HEK293T (cell line): ENCODE measurements around the gene TTLL11.

Experiments used
- CTCF ChIA-PET: fragments of 350-600 bp; formaldehyde crosslinking; extraction: SDS; loops from one replicate; lab custom pipeline; 2021; ENCODE audit warnings: antibody characterized with exemption, inconsistent platforms; lab: Yijun Ruan, JAX
- POLR2A ChIA-PET: fragments of 350-600 bp; formaldehyde crosslinking; extraction: SDS; loops from one replicate; lab custom pipeline; 2020; ENCODE audit warnings: antibody characterized with exemption, inconsistent platforms; lab: Yijun Ruan, JAX
- DNase-seq: peaks from one replicate; pipeline ENCODE4 v3.0.0; 2012; ENCODE audit warnings: mixed read lengths; ENCODE audit errors: extremely low spot score
- ARNT ChIP-seq: fragments of 450-650 bp; IDR thresholded peaks from 2 replicates; pipeline ENCODE4 v1.6.1; 2017; ENCODE audit warnings: mild to moderate bottlenecking
- BHLHE40 ChIP-seq: fragments of 450-650 bp; IDR thresholded peaks from 2 replicates; pipeline ENCODE4 v1.6.1; 2016; ENCODE audit warnings: mild to moderate bottlenecking, moderate library complexity, borderline replicate concordance
- CTBP1 ChIP-seq: fragments of 450-650 bp; IDR thresholded peaks from 2 replicates; pipeline ENCODE4 v1.6.1; 2016; ENCODE audit warnings: borderline replicate concordance
- ELF4 ChIP-seq: fragments of 450-650 bp; IDR thresholded peaks from 2 replicates; pipeline ENCODE4 v1.6.1; 2017; ENCODE audit warnings: antibody characterized with exemption
- FOXA1 ChIP-seq: fragments of 450-650 bp; IDR thresholded peaks from 2 replicates; pipeline ENCODE4 v1.6.1; 2016; ENCODE audit warnings: mild to moderate bottlenecking
- FOXK2 ChIP-seq: fragments of 450-650 bp; IDR thresholded peaks from 2 replicates; pipeline ENCODE4 v1.6.1; 2016; ENCODE audit warnings: mild to moderate bottlenecking
- FOXM1 ChIP-seq: fragments of 450-650 bp; IDR thresholded peaks from 2 replicates; pipeline ENCODE4 v1.6.1; 2017; ENCODE audit warnings: mild to moderate bottlenecking, borderline replicate concordance
- HDGF ChIP-seq: fragments of 450-650 bp; IDR thresholded peaks from 2 replicates; pipeline ENCODE4 v1.6.1; 2017; ENCODE audit warnings: antibody characterized with exemption, borderline replicate concordance
- L3MBTL2 ChIP-seq: fragments of 450-650 bp; conservative IDR thresholded peaks from 2 replicates; pipeline ENCODE4 v1.6.1; 2016; ENCODE audit warnings: mild to moderate bottlenecking
- LEF1 ChIP-seq: fragments of 450-650 bp; IDR thresholded peaks from 2 replicates; pipeline ENCODE4 v1.6.1; 2017; ENCODE audit warnings: mild to moderate bottlenecking, borderline replicate concordance
- NFRKB ChIP-seq: fragments of 450-650 bp; IDR thresholded peaks from 2 replicates; pipeline ENCODE4 v1.6.1; 2016; ENCODE audit warnings: mild to moderate bottlenecking, moderate library complexity
- SP1 ChIP-seq: fragments of 450-650 bp; IDR thresholded peaks from 2 replicates; pipeline ENCODE4 v1.6.1; 2017
- SUZ12 ChIP-seq: fragments of 450-650 bp; IDR thresholded peaks from 2 replicates; pipeline ENCODE4 v1.6.1; 2016; ENCODE audit warnings: mild to moderate bottlenecking
- TARDBP ChIP-seq: fragments of 450-650 bp; IDR thresholded peaks from 2 replicates; pipeline ENCODE4 v1.6.1; 2016
- ZNF384 ChIP-seq: fragments of 450-650 bp; IDR thresholded peaks from 2 replicates; pipeline ENCODE4 v1.6.1; 2016
- TF ChIP-seq, protein P1 (sequence below): fragments of 450-650 bp; IDR thresholded peaks from 2 replicates; pipeline ENCODE4 v1.6.1; 2016

The TTLL11 gene

DNA sequence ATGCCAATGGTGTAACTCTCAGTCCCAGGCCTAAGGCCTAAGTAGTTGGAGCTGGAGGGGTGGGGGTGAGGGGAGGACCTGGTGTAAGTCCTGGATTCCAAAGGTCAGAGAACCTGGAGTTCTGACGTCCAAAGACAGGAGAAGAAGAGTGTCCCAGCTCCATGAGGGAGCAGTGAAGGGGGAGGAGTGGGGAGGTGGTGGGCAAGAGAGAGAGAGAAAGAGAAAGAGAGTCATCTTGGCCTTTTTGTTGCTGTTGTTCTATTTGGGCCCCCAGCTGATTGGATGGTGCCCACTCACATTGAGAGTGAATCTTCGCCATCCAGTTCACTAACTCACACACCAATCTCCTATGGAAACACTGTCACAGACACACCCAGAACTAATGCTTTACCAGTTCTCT lies 242.7 kb downstream of the TTLL11 start:
- ChIA-PET POLR2A (no interaction called here), CTCF (no interaction called here)
- DNase-seq: no peak
- TF ChIP-seq FOXA1 (no peak), ZNF384 (no peak), FOXM1 (no peak)

DNA sequence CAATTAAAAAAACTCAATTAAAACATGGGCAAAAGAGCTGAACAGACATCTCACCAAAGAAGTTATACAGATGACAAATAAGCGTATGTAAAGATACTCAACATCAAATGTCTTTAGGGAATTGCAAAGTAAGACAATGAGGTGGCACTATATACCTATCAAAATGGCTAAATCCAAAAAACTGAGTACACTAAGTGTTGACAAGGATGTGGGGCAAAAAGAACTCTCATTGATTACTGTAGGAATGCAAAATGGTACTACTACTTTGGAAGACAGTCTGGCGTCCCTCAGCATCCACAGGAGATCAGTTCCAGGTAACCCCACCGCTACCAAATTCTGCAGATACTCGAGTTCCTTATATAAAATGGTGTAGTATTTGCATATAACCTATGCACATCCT lies 243.6 kb downstream of the TTLL11 start:
- POLR2A ChIA-PET: no interaction called here
- no peak for TF ChIP-seq SP1
- TF ChIP-seq ZNF384: no peak
- TF ChIP-seq ARNT: no peak
- no peak for TF ChIP-seq FOXK2
- TF ChIP-seq TARDBP: no peak
- TF ChIP-seq FOXA1: no peak
- TF ChIP-seq FOXM1: no peak
- TF ChIP-seq HDGF: no peak
- no peak for TF ChIP-seq NFRKB
- TF ChIP-seq, protein P1, sequence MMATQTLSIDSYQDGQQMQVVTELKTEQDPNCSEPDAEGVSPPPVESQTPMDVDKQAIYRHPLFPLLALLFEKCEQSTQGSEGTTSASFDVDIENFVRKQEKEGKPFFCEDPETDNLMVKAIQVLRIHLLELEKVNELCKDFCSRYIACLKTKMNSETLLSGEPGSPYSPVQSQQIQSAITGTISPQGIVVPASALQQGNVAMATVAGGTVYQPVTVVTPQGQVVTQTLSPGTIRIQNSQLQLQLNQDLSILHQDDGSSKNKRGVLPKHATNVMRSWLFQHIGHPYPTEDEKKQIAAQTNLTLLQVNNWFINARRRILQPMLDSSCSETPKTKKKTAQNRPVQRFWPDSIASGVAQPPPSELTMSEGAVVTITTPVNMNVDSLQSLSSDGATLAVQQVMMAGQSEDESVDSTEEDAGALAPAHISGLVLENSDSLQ: no peak
- TF ChIP-seq CTBP1: no peak
- no peak for TF ChIP-seq BHLHE40
- TF ChIP-seq L3MBTL2: no peak
- TF ChIP-seq SUZ12: no peak
- no peak for TF ChIP-seq LEF1
- TF ChIP-seq ELF4: no peak
- no peak for DNase-seq
- CTCF ChIA-PET: no interaction called here

DNA sequence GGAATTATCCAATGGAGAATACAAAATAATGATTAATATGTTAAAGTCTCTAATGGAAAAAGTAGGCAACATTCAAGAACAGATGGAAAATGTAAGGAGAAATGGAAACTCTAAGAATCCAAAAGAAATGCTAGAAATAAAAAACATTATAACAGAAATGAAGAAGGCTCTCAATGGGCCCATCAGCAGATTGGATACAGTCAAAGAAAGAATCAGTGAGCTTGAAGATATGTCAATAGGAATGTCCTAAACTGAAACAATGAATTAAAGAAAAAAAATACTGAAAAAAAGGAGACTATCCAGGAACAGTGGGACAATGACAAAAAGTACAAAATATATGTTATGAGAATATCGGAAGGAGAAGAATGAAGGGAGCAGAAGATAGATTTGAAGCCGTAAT lies 248.5 kb downstream of the TTLL11 start:
- no peak for DNase-seq
- ChIA-PET POLR2A (no interaction called here), CTCF (no interaction called here)
- TF ChIP-seq LEF1 (no peak), ZNF384 (no peak)

DNA sequence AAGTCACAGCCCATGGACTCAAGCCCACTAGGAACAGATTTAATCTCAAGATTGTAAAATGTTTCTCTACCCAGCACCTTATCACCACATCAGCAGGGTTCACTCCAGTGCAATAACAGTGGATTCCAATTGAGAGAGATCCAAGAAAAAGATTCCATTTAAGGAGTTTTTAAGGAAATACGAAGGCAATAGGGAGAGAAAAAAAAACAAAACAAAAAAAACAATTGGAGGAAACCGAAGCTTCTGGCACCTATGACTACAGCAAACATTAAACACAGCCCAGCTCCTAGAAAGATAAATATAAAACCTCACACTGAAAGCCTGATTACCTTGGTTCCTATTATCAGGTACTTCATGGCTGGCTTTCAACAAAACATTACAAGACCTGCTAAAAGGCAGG lies 249.0 kb downstream of the TTLL11 start:
- CTCF ChIA-PET: no interaction called here
- POLR2A ChIA-PET: no interaction called here
- no peak for DNase-seq
- TF ChIP-seq ELF4 (no peak), FOXM1 (no peak), SUZ12 (no peak), L3MBTL2 (no peak), BHLHE40 (no peak), LEF1 (no peak), NFRKB (no peak), SP1 (no peak), CTBP1 (no peak), HDGF (no peak), ARNT (no peak), TARDBP (no peak), FOXK2 (no peak), ZNF384 (no peak), FOXA1 (no peak)
- TF ChIP-seq, protein P1: no peak

DNA sequence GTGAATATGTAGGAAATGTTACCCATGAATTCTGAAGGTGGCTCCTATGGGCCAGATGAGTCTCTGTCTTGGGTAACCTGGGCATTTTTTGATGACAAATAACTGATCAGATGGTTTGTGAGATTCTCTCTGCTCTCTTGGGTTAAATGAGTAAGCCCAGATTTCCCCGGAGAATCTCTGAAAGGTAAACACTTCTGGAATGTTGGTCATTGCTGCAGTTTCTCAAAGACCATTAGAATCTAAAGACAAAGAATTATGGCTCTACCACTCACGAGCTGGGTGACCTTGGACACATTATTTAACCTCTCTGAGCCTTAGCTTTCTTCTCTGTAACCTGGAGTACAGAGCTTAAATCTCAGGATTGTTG lies 250.5 kb downstream of the TTLL11 start:
- no peak for DNase-seq
- TF ChIP-seq FOXK2 (no peak), FOXA1 (no peak), LEF1 (no peak), ARNT (no peak), TARDBP (no peak), HDGF (no peak), ZNF384 (no peak), NFRKB (no peak), CTBP1 (no peak)
- ChIA-PET CTCF (no interaction called here), POLR2A (no interaction called here)

GRCh38 chr9:121841771-121842611 lies 251.1 kb downstream of the TTLL11 start:
- ChIA-PET CTCF (no interaction called here), POLR2A (no interaction called here)
- TF ChIP-seq ELF4: no peak
- TF ChIP-seq CTBP1: no peak
- no peak for TF ChIP-seq L3MBTL2

More at GRCh38 chr9:121841771-121842611, 251.1 kb downstream of the TTLL11 start:
- no peak for DNase-seq
